Uterus (tissue), 2 donors: ENCODE results near the gene NRARP.

Experiments
- POLR2A ChIP-seq, 2 donors: fragments of 450-650 bp; IDR thresholded peaks; one replicate each; pipeline ENCODE4 v1.6.1; 2016; ENCODE audit warnings: antibody characterized with exemption in 2 of 2, mild to moderate bottlenecking in 1 of 2, moderate library complexity in 1 of 2
- TF ChIP-seq, protein P1 (sequence below), 4 experiments: fragments of 200-600 bp in 2 of 4; fragments of 450-650 bp in 2 of 4; sonication (generic) in 2 of 4; IDR thresholded peaks; one replicate each; pipeline ENCODE4 v1.5.1; 2016 to 2019; ENCODE audit warnings: antibody characterized with exemption in 4 of 4, mild to moderate bottlenecking in 2 of 4, moderate library complexity in 1 of 4

GRCh38 chr9:137279741-137280473 is 22.2 kb downstream of the NRARP start:
- TF ChIP-seq, protein P1, sequence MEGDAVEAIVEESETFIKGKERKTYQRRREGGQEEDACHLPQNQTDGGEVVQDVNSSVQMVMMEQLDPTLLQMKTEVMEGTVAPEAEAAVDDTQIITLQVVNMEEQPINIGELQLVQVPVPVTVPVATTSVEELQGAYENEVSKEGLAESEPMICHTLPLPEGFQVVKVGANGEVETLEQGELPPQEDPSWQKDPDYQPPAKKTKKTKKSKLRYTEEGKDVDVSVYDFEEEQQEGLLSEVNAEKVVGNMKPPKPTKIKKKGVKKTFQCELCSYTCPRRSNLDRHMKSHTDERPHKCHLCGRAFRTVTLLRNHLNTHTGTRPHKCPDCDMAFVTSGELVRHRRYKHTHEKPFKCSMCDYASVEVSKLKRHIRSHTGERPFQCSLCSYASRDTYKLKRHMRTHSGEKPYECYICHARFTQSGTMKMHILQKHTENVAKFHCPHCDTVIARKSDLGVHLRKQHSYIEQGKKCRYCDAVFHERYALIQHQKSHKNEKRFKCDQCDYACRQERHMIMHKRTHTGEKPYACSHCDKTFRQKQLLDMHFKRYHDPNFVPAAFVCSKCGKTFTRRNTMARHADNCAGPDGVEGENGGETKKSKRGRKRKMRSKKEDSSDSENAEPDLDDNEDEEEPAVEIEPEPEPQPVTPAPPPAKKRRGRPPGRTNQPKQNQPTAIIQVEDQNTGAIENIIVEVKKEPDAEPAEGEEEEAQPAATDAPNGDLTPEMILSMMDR (IDR thresholded peaks at IDR 0.05): no peak
- no peak for TF ChIP-seq POLR2A (IDR thresholded peaks at IDR 0.05)
